GM19023 (cell line): ENCODE measurements around the gene RIIAD1.
"Not testable (repeated sequence)": the region's sequence is repeated elsewhere in the genome, so short reads cannot be mapped to it uniquely, and the experiment has no call there.

Source experiments
- ATAC-seq: cut with Tn5 transposase; IDR thresholded peaks from one replicate; pipeline ENCODE4 v1.9.1; 2021; ENCODE audit warnings: mild to moderate bottlenecking, moderate library complexity; ENCODE audit not compliant: unreplicated experiment

RIIAD1 gene, protein sequence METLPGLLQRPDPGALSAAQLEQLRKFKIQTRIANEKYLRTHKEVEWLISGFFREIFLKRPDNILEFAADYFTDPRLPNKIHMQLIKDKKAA

DNA sequence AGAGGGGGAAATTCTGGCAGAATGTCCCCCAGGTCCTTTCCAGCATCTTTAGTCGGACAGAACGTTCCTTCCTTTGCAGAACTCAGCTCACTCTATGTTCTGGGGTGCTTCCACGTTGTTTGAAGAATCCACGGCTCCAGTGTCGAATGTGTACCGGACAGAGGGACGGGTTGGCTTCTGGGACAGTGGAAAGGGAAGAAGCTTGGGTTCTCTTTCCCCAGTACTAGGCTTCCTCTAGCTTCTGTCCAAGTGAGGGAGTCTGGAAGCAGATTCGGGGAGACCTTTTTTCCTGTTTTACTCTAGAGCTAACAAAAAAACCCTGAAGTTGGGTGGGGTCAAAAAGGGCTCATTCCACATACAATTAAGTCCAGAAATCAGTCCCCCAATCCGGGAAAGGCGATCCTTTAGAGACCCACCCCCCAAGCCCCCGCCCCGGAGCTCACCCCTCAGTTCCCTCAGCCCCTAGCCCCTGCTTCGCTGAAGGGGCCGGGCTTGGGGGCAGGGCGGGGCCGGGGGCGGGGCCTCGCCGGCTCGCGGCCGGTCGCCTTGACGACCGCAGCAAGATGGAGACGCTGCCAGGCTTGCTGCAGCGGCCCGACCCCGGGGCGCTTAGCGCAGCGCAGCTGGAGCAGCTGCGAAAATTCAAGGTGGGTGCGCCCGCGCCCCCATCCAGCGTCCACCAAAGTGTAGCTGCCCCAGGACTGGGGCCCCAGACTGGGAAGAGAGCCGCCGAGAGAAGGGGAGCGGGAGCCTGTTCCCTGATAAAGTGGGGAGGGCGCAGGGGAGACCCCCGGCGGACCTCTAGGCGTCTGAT, at the start of gene RIIAD1:
RIIAD1 (plus strand) TSS at position 549 of the 814 bp plus-strand sequence; CDS start at position 564, 15 bp downstream.
- no peak for ATAC-seq

DNA sequence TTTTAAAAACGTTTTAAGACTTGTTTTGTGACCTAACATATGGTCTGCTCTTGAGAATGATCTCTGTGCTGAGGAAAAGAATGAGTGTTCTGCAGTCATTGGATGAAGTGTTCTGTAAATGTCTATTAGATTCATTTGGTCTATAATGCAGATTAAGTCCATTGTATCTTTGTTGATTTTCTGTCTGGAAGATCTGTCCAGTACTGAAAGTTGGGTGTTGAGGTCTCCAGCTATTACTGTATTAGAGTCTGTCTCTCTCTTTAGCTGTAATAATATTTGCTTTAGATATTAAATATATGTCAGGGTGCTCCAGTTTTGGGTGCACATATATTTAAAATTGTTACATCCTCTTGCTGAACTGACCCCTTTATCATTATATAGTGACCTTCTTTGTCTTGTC, 47.9 kb upstream of the RIIAD1 start:
- ATAC-seq = no peak

GRCh38 chr1:151680391-151680790, 40.9 kb upstream of the RIIAD1 start:
- no peak for ATAC-seq

GRCh38 chr1:151680826-151681225, 40.5 kb upstream of the RIIAD1 start:
- no peak for ATAC-seq

DNA sequence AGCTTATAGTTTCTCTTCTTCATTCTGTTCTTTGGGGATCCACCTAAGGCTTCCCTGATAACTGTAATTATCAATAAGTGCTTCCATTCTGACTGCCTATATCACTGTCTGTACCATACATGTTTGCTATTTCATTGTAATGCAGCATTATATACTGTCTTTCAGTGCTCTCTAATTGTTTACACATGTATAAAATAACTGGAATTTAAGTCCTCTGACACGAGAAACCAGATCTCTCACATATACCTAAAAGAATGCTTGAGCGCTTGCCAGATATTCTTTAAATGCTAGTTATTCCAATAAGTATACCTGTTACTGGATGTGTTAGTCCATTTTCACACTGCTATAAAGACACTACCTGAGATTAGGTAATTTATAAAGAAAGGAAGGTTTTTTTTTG, 39.4 kb upstream of the RIIAD1 start:
- no peak for ATAC-seq

- not testable (repeated sequence) for ATAC-seq
These were observed 38.4 kb upstream of the RIIAD1 start for GRCh38 chr1:151682901-151683300.

GRCh38 chr1:151684128-151684527, 37.2 kb upstream of the RIIAD1 start:
- no peak for ATAC-seq

DNA sequence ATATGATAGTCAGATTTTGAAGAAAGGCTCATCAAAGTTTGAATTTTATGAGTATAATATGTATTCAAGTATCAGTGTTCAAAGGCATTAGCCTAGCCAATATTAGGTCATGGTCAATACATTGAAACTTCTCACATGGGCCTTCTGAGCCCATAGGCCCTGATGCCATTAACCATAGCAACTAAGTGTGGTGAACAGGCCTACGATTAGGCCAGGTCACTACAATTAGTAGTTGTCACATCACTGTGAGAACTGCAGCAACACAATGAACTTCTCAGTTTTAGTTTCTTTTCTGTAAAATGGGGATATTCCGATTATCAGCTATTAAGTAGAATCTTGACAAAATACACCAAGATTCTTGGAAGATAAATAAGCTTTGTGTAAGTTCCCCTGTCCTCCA, 34.8 kb upstream of the RIIAD1 start:
- ATAC-seq = no peak

GRCh38 chr1:151689494-151689893, 31.8 kb upstream of the RIIAD1 start:
- no peak for ATAC-seq

DNA sequence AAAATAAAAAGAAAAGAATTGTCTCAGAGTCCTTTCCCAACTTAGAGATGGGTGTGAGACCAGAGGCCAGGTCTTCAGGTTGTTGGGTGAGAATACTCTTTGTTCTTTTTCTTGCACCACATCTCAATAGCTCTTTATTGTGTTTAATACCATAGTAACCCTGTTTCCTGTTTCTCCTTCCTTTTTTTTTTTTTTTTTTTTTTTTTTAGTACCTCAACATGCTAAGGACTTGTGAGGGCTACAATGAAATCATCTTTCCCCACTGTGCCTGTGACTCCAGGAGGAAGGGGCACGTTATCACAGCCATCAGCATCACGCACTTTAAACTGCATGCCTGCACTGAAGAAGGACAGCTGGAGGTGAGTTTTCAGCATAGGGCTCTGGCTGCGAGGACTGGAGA, 29.1 kb upstream of the RIIAD1 start:
- no peak for ATAC-seq

GRCh38 chr1:151693057-151693651, 28.2 kb upstream of the RIIAD1 start:
- no peak for ATAC-seq

- no peak for ATAC-seq
These were observed 19.8 kb upstream of the RIIAD1 start for GRCh38 chr1:151701515-151701914.

- ATAC-seq = no peak
These were observed 18.4 kb upstream of the RIIAD1 start for GRCh38 chr1:151702936-151703335.

DNA sequence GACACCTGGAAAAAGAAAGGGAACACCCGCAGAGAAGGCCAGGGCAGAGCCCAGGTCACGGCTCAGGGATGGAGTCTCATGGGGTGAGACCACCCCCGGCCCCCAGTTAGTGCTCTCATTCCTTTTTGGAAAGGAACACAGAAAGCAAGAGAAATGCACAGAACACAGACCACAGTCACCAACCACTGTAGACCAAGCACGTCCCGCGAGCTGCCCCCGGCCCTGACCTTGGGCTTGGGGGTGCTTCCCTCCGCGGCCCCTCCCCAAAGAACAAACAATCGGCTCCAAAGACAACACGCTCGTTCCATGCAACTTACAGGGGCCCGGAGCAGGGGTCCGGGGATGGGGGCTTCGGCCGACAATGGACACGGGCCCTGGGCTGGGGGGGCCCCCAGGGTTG, 17.5 kb upstream of the RIIAD1 start:
- ATAC-seq = no peak

DNA sequence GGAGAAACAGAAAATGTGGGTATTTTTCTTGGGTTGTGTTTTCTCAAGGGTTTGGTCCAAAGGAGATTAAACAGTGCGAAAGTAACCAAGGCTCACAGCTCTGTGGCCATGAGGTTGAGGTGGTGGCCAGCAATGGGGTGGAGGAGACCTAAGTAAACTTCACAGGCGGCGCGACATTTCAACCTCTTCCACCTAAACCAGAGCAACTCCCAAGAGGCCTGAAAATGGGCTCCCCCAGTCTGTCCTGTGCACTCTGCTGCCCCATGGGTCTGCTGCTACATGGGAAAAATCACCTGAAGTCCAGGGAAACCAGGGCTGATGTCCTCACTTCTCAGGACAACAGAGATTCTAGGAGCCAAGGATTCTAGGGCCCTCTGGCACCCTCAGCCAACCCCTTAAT, 17.1 kb upstream of the RIIAD1 start:
- ATAC-seq = no peak

DNA sequence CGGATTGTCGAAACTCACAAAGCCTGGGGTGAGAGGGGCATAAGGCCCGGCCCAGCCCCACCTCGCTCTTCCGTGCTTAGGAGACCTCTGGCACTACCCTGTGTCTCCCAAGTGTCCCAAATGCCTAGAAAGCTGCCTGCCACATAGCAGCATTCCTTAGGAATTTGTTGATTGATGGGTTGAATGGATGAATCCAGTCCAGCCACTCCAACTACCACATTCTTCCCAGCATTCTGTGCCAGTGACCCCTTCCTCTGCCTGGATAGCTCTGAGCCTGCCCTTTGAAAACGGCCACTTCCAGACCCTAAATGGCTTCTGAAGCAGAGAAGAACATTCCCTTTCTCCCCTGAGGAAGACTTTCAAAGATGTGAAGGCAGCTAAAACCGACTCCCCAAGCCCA, 16.2 kb upstream of the RIIAD1 start:
- no peak for ATAC-seq

DNA sequence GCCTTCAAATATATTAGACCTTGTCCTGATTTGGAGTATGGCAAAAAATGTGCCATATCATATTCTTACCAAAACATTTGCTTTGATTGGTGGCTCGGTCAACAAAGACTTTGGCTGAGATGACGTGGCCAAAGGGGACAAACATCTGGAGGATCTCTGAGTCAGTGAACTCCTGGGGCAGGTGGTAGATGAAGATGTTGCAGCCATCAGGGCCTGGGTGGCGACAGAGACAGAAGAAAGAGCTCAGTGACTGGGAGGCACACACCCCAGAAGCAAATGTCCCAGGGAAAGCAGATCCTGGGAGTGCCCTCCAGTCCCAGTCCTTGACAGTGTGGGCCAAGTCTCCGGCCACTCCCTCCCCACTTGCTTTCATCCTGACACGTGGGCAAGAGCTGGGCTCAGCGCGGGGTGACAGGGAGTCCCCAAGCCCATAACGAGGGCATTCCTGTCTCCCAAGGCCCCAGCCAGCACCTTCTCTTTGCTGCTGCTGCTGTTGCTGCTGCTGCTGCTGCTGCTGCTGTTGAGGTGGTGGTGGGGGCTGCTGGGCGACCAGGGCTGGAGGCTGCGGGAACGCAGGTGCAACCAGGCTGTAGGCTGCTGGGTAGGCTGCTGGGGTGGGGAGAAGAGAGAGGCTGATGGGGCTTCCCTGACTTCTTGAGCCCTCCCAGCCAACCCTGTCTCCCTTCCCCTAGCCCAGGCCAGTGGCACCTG, 15.4 kb upstream of the RIIAD1 start:
- no peak for ATAC-seq

- no peak for ATAC-seq
These were observed 14.6 kb upstream of the RIIAD1 start for GRCh38 chr1:151706464-151707415.

DNA sequence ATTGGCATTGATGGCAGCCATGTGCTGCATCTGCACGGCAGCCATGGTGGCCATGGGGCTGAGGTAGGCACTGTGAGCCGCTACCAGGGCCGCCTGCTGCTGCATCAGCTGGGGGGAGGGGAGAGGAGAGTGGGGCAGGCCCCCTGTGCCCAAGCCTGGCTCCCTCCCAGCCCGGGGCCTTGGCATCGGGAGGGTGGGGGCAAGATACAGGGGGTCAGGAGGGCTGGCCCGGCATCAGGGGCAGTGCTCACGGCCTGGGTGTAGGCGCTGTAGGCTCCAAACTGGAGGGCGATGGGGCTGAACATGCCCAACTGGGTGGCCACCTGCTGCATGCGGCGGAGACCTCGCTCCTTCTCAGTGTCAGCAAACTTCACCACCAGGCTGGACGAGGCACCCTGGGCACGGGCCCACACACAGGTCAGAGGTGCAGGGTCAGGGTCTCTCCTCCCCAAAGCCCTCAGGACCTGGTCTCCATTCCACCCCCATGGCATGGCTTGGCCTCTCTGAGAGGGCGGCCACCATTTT, 13.7 kb upstream of the RIIAD1 start:
- ATAC-seq = no peak

- no peak for ATAC-seq
These were observed 12.4 kb upstream of the RIIAD1 start for GRCh38 chr1:151708891-151709290.
